GM23338 (cell line): ENCODE results near the gene TOMM6.

Experiments
- CREB1 ChIP-seq: fragments of 250-450 bp; sonication (Bioruptor Pico); IDR thresholded peaks from 2 replicates; pipeline ENCODE4 v1.5.0; 2020; ENCODE audit warnings: low read depth, mild to moderate bottlenecking, moderate library complexity
- CTCF ChIP-seq, 2 experiments: fragments of 200-600 bp in 1 of 2; sonication (generic) in 1 of 2; conservative IDR thresholded peaks; 2 replicates each; pipeline versions ENCODE4 v1.5.1 to v1.6.1; 2016 to 2017; ENCODE audit warnings: antibody characterized with exemption in 2 of 2, low read depth in 2 of 2, mild to moderate bottlenecking in 2 of 2, moderate library complexity in 1 of 2
- ETS1 ChIP-seq: IDR thresholded peaks from 2 replicates; pipeline ENCODE4 v1.6.1; 2016; ENCODE audit warnings: antibody characterized with exemption
- EZH2 ChIP-seq: fragments of 200-600 bp; sonication (generic); IDR thresholded peaks from one replicate; pipeline ENCODE4 v1.8.0; 2017; ENCODE audit warnings: antibody characterized with exemption, mild to moderate bottlenecking, low read depth; ENCODE audit not compliant: unreplicated experiment
- EZH2phosphoT487 ChIP-seq: fragments of 200-600 bp; sonication (generic); IDR thresholded peaks from one replicate; pipeline ENCODE4 v1.8.1; 2018; ENCODE audit warnings: antibody characterized with exemption; ENCODE audit not compliant: unreplicated experiment
- JUNB ChIP-seq: IDR thresholded peaks from one replicate; pipeline ENCODE4 v1.6.1; 2016; ENCODE audit warnings: antibody characterized with exemption; ENCODE audit not compliant: unreplicated experiment
- POLR2AphosphoS5 ChIP-seq: IDR thresholded peaks from 2 replicates; pipeline ENCODE4 v1.6.1; 2016; ENCODE audit warnings: antibody characterized with exemption, low read depth
- STAT1 ChIP-seq: IDR thresholded peaks from one replicate; pipeline ENCODE4 v1.6.1; 2016; ENCODE audit warnings: antibody characterized with exemption; ENCODE audit not compliant: unreplicated experiment
- ZNF114 ChIP-seq: fragments of 250-450 bp; sonication (Bioruptor Pico); IDR thresholded peaks from 2 replicates; pipeline ENCODE4 v1.5.0; 2020; ENCODE audit warnings: mild to moderate bottlenecking, moderate library complexity
- ZNF331 ChIP-seq: fragments of 250-450 bp; sonication (Bioruptor Pico); IDR thresholded peaks from 2 replicates; pipeline ENCODE4 v1.5.0; 2020; ENCODE audit warnings: low read depth, mild to moderate bottlenecking, moderate library complexity
- TF ChIP-seq, protein P1 (sequence below): IDR thresholded peaks from one replicate; pipeline ENCODE4 v1.6.1; 2018; ENCODE audit warnings: antibody characterized with exemption; ENCODE audit not compliant: unreplicated experiment

GRCh38 chr6:41739041-41739440, 48.5 kb upstream of the TOMM6 start:
- TF ChIP-seq, protein P1, sequence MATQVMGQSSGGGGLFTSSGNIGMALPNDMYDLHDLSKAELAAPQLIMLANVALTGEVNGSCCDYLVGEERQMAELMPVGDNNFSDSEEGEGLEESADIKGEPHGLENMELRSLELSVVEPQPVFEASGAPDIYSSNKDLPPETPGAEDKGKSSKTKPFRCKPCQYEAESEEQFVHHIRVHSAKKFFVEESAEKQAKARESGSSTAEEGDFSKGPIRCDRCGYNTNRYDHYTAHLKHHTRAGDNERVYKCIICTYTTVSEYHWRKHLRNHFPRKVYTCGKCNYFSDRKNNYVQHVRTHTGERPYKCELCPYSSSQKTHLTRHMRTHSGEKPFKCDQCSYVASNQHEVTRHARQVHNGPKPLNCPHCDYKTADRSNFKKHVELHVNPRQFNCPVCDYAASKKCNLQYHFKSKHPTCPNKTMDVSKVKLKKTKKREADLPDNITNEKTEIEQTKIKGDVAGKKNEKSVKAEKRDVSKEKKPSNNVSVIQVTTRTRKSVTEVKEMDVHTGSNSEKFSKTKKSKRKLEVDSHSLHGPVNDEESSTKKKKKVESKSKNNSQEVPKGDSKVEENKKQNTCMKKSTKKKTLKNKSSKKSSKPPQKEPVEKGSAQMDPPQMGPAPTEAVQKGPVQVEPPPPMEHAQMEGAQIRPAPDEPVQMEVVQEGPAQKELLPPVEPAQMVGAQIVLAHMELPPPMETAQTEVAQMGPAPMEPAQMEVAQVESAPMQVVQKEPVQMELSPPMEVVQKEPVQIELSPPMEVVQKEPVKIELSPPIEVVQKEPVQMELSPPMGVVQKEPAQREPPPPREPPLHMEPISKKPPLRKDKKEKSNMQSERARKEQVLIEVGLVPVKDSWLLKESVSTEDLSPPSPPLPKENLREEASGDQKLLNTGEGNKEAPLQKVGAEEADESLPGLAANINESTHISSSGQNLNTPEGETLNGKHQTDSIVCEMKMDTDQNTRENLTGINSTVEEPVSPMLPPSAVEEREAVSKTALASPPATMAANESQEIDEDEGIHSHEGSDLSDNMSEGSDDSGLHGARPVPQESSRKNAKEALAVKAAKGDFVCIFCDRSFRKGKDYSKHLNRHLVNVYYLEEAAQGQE = no peak
- no peak for TF ChIP-seq CTCF (conservative IDR thresholded peaks at IDR 0.05; ENCODE audit: low read depth in 2 of 2)
- no peak for TF ChIP-seq POLR2AphosphoS5
- no peak for TF ChIP-seq EZH2phosphoT487
- TF ChIP-seq EZH2 = no peak
- no peak for TF ChIP-seq CREB1 (CRISPR knock-in tag)
- TF ChIP-seq JUNB = no peak
- TF ChIP-seq ZNF331 (CRISPR knock-in tag) = no peak
- TF ChIP-seq STAT1 = no peak
- no peak for TF ChIP-seq ETS1
- TF ChIP-seq ZNF114 = no peak
